Measurements from ENCODE around the gene DNAJC7.

- TF ChIP-seq, protein P1, sequence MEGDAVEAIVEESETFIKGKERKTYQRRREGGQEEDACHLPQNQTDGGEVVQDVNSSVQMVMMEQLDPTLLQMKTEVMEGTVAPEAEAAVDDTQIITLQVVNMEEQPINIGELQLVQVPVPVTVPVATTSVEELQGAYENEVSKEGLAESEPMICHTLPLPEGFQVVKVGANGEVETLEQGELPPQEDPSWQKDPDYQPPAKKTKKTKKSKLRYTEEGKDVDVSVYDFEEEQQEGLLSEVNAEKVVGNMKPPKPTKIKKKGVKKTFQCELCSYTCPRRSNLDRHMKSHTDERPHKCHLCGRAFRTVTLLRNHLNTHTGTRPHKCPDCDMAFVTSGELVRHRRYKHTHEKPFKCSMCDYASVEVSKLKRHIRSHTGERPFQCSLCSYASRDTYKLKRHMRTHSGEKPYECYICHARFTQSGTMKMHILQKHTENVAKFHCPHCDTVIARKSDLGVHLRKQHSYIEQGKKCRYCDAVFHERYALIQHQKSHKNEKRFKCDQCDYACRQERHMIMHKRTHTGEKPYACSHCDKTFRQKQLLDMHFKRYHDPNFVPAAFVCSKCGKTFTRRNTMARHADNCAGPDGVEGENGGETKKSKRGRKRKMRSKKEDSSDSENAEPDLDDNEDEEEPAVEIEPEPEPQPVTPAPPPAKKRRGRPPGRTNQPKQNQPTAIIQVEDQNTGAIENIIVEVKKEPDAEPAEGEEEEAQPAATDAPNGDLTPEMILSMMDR (IDR thresholded peaks at IDR 0.05; ENCODE audit: low read depth, low read length, poor library complexity, severe bottlenecking), result no peak
- no peak for TF ChIP-seq EZH2phosphoT487 (IDR thresholded peaks at IDR 0.05; ENCODE audit: borderline replicate concordance, low read length)
Measured at GRCh38 chr17:42049834-42050392, 32.7 kb upstream of the DNAJC7 start.
